AG20443 (cell line): ENCODE measurements around the gene GHRH.

Experiments used
- DNase-seq: peaks from one replicate; pipeline ENCODE4 v3.0.0; 2012; ENCODE audit warnings: low spot score, mixed read lengths

GHRH gene

GRCh38 chr20:37205130-37205529, 56.5 kb downstream of the GHRH start:
- DNase-seq = no peak

GRCh38 chr20:37204056-37204455, 57.6 kb downstream of the GHRH start:
- no peak for DNase-seq

GRCh38 chr20:37202267-37202943, 59.2 kb downstream of the GHRH start:
- DNase-seq = peak; percentile 86

GRCh38 chr20:37201827-37202162, 59.8 kb downstream of the GHRH start:
- DNase-seq = no peak
